ENCODE data around the gene PELI2.

The PELI2 gene

GRCh38 chr14:56215180-56215579, 97.0 kb downstream of the PELI2 start:
- no peak overlapping the region for H3K4me3 ChIP-seq (ENCODE audit: low read length)

DNA sequence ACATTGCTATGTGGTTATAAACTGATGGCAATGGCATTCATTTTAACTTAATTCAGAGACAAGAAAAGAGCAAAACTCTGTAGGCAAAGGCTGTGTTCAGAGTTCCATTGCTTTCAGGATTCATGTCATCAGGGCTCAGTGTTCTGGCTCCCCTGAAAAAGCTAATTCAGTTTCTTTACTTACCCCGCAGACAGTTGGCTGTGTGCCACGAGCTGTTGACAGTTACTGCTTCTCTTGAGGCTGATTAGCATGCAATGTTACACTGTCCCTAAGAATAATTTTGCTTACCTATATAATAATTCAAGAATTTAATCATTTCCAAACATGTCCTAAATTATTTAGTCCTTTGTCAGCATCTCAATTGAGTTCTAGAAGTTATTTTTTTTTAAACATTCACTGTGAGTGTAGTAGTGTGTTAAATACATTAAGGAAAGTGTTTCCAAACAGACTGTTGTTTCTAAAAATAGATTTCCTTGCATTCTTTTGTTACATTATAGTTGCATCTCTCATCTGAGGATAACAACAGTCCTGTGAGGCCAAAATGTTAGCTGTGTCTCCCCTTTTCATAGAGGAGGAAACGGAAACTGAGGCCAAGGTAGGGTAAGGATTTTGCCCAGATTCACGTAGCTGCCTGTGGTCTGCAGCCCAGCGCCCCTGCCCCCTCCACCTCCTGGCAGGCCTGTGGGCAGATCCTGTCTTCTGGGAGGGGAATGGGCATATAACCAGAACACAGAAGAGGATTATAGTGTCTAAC, 98.6 kb downstream of the PELI2 start:
- no peaks in the 10 kb centered on the region for H3K36me3 ChIP-seq (ENCODE audit: control insufficient read depth, insufficient read depth, low read length)
- H3K9me3 ChIP-seq (ENCODE audit: control insufficient read depth, insufficient read depth, low read length), result no peaks in the 10 kb centered on the region; the same call in 1 of the 2 replicates
- H3K27me3 ChIP-seq (ENCODE audit: control insufficient read depth, insufficient read depth, low read length), result no peaks in the 10 kb centered on the region
- no peak overlapping the region for H3K4me3 ChIP-seq (ENCODE audit: low read length)
- no peak for DNase-seq (ENCODE audit: low read depth, low spot score)
- no peak overlapping the region for H3K27ac ChIP-seq (ENCODE audit: low read length)
- no CpG with 5 or more reads among the region's 5 CpGs for WGBS (ENCODE audit: insufficient coverage, insufficient read length)
- no peaks in the 10 kb centered on the region for H3K4me1 ChIP-seq (ENCODE audit: control insufficient read depth, insufficient read depth, low read length)

More at GRCh38 chr14:56215180-56215579, 97.0 kb downstream of the PELI2 start:
- H3K27ac ChIP-seq (ENCODE audit: low read length), result no peak overlapping the region
- no peaks in the 10 kb centered on the region for H3K4me1 ChIP-seq (ENCODE audit: control insufficient read depth, insufficient read depth, low read length)
- no peaks in the 10 kb centered on the region; the same call in 1 of the 2 replicates for H3K9me3 ChIP-seq (ENCODE audit: control insufficient read depth, insufficient read depth, low read length)
- H3K27me3 ChIP-seq (ENCODE audit: control insufficient read depth, insufficient read depth, low read length), result no peaks in the 10 kb centered on the region
- no CpG with 5 or more reads among the region's 3 CpGs for WGBS (ENCODE audit: insufficient coverage, insufficient read length)
- DNase-seq (ENCODE audit: low read depth, low spot score), result no peak
- H3K36me3 ChIP-seq (ENCODE audit: control insufficient read depth, insufficient read depth, low read length), result no peaks in the 10 kb centered on the region

DNA sequence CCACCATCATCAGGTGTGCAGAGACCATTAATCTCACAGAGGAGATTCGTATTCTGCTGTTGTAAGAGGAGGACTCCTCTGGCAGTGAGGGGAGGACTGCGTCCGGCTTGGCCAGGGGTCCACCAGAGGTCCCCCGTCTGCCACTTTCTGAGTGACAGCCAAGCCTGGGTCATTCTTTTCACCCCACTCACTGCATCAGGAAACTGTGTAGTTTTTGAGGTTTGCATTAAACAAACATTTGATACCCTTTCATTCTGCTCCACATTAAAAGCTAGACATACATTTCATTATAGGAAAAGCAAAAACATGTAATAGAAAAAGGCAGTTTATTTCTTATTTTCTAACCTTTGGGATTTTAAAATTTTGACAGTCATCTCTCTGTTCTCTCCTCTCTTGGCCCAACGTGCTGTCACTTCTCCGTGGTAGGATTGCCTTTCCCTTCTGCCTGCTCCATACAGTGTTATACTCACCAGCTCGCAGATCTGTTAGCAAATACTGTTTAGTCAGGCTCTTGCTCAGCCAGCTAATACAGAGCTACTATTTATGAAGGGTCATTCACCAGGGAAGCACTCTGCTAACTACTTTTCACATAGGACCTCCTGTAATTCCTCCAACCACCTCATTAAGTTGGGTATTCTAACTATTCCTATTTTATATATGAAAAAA, 99.3 kb downstream of the PELI2 start:
- Histone ChIP-seq H3K4me3 (ENCODE audit: low read length) (no peak overlapping the region), H3K27me3 (ENCODE audit: control insufficient read depth, insufficient read depth, low read length) (no peaks in the 10 kb centered on the region), H3K27ac (ENCODE audit: low read length) (no peak overlapping the region), H3K4me1 (ENCODE audit: control insufficient read depth, insufficient read depth, low read length) (no peaks in the 10 kb centered on the region), H3K9me3 (ENCODE audit: control insufficient read depth, insufficient read depth, low read length) (no peaks in the 10 kb centered on the region; the same call in 1 of the 2 replicates), H3K36me3 (ENCODE audit: control insufficient read depth, insufficient read depth, low read length) (no peaks in the 10 kb centered on the region)
- no peak for DNase-seq (ENCODE audit: low read depth, low spot score)
- WGBS (ENCODE audit: insufficient coverage, insufficient read length), result no CpG with 5 or more reads among the region's 7 CpGs

GRCh38 chr14:56219666-56220413, 101.6 kb downstream of the PELI2 start:
- no peak overlapping the region for H3K4me3 ChIP-seq (ENCODE audit: low read length)
- no CpG with 5 or more reads among the region's 7 CpGs for WGBS (ENCODE audit: insufficient coverage, insufficient read length)
- no peak for DNase-seq (ENCODE audit: low read depth, low spot score)
- no peaks in the 10 kb centered on the region for H3K4me1 ChIP-seq (ENCODE audit: control insufficient read depth, insufficient read depth, low read length)
- no peak overlapping the region for H3K27ac ChIP-seq (ENCODE audit: low read length)
- H3K36me3 ChIP-seq (ENCODE audit: control insufficient read depth, insufficient read depth, low read length), result no peaks in the 10 kb centered on the region
- no peaks in the 10 kb centered on the region for H3K27me3 ChIP-seq (ENCODE audit: control insufficient read depth, insufficient read depth, low read length)
- H3K9me3 ChIP-seq (ENCODE audit: control insufficient read depth, insufficient read depth, low read length), result no peaks in the 10 kb centered on the region; the same call in 1 of the 2 replicates

GRCh38 chr14:56221382-56222128, 103.3 kb downstream of the PELI2 start:
- Histone ChIP-seq H3K9me3 (ENCODE audit: control insufficient read depth, insufficient read depth, low read length) (no peaks in the 10 kb centered on the region; the same call in 1 of the 2 replicates), H3K4me3 (ENCODE audit: low read length) (no peak overlapping the region), H3K36me3 (ENCODE audit: control insufficient read depth, insufficient read depth, low read length) (no peaks in the 10 kb centered on the region), H3K4me1 (ENCODE audit: control insufficient read depth, insufficient read depth, low read length) (no peaks in the 10 kb centered on the region), H3K27me3 (ENCODE audit: control insufficient read depth, insufficient read depth, low read length) (no peaks in the 10 kb centered on the region), H3K27ac (ENCODE audit: low read length) (no peak overlapping the region)
- WGBS (ENCODE audit: insufficient coverage, insufficient read length), result no CpG with 5 or more reads among the region's 7 CpGs
- no peak for DNase-seq (ENCODE audit: low read depth, low spot score)

DNA sequence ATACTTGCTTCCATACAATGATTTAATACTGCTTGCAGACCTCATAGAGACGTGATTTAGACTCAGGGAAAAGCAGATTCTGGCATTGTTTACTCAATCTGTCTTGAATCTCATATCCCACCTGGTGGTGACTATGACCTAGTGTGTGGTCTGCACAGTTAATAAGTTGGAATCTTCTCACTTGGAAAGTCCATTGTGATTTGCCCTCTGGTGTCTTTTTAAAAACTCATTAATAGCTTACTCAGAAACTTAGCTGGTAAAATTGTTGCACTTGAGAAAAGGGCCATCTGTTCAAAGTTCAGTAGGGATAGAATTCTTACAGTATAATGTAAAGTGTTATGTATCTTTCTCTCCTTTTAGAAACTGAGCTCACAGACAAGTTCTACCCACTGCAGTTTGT, 106.0 kb downstream of the PELI2 start:
- no peak for DNase-seq (ENCODE audit: low read depth, low spot score)
- Histone ChIP-seq H3K4me3 (ENCODE audit: low read length) (no peak overlapping the region), H3K27me3 (ENCODE audit: control insufficient read depth, insufficient read depth, low read length) (no peaks in the 10 kb centered on the region), H3K36me3 (ENCODE audit: control insufficient read depth, insufficient read depth, low read length) (no peaks in the 10 kb centered on the region), H3K27ac (ENCODE audit: low read length) (no peak overlapping the region), H3K4me1 (ENCODE audit: control insufficient read depth, insufficient read depth, low read length) (no peaks in the 10 kb centered on the region), H3K9me3 (ENCODE audit: control insufficient read depth, insufficient read depth, low read length) (no peaks in the 10 kb centered on the region; the same call in 1 of the 2 replicates)
- WGBS (ENCODE audit: insufficient coverage, insufficient read length), result no CpG with 5 or more reads among the region's 1 CpG

- Histone ChIP-seq H3K9me3 (ENCODE audit: control insufficient read depth, insufficient read depth, low read length) (no peaks in the 10 kb centered on the region; the same call in 1 of the 2 replicates), H3K4me3 (ENCODE audit: low read length) (no peak overlapping the region), H3K27ac (ENCODE audit: low read length) (no peak overlapping the region), H3K4me1 (ENCODE audit: control insufficient read depth, insufficient read depth, low read length) (no peaks in the 10 kb centered on the region), H3K36me3 (ENCODE audit: control insufficient read depth, insufficient read depth, low read length) (no peaks in the 10 kb centered on the region), H3K27me3 (ENCODE audit: control insufficient read depth, insufficient read depth, low read length) (no peaks in the 10 kb centered on the region)
- WGBS (ENCODE audit: insufficient coverage, insufficient read length), result no CpG with 5 or more reads among the region's 17 CpGs
- no peak for DNase-seq (ENCODE audit: low read depth, low spot score)
Observed at GRCh38 chr14:56224691-56225681, 106.8 kb downstream of the PELI2 start.

GRCh38 chr14:56235388-56235787, 117.2 kb downstream of the PELI2 start:
- WGBS (ENCODE audit: insufficient coverage, insufficient read length), result no CpG with 5 or more reads among the region's 4 CpGs
- no peaks in the 10 kb centered on the region for H3K9me3 ChIP-seq (ENCODE audit: control insufficient read depth, insufficient read depth, low read length)
- H3K4me3 ChIP-seq (ENCODE audit: low read length), result no peak overlapping the region
- H3K4me1 ChIP-seq (ENCODE audit: control insufficient read depth, insufficient read depth, low read length), result no peaks in the 10 kb centered on the region
- no peaks in the 10 kb centered on the region for H3K36me3 ChIP-seq (ENCODE audit: control insufficient read depth, insufficient read depth, low read length)
- DNase-seq (ENCODE audit: low read depth, low spot score), result no peak
- H3K27ac ChIP-seq (ENCODE audit: low read length), result no peak overlapping the region
- no peaks in the 10 kb centered on the region for H3K27me3 ChIP-seq (ENCODE audit: control insufficient read depth, insufficient read depth, low read length)

GRCh38 chr14:56237398-56237797, 119.2 kb downstream of the PELI2 start:
- no CpG with 5 or more reads among the region's 2 CpGs for WGBS (ENCODE audit: insufficient coverage, insufficient read length)
- no peaks in the 10 kb centered on the region for H3K36me3 ChIP-seq (ENCODE audit: control insufficient read depth, insufficient read depth, low read length)
- H3K27ac ChIP-seq (ENCODE audit: low read length), result no peak overlapping the region
- no peak overlapping the region for H3K4me3 ChIP-seq (ENCODE audit: low read length)
- H3K9me3 ChIP-seq (ENCODE audit: control insufficient read depth, insufficient read depth, low read length), result no peaks in the 10 kb centered on the region
- H3K4me1 ChIP-seq (ENCODE audit: control insufficient read depth, insufficient read depth, low read length), result no peaks in the 10 kb centered on the region
- H3K27me3 ChIP-seq (ENCODE audit: control insufficient read depth, insufficient read depth, low read length), result no peaks in the 10 kb centered on the region
- no peak for DNase-seq (ENCODE audit: low read depth, low spot score)
